Dedifferentiated amniotic fluid mesenchymal stem cell (primary cell): ENCODE data around the gene GNAS.
"Not testable (repeated sequence)": the region's sequence is repeated elsewhere in the genome, so short reads cannot be mapped to it uniquely, and the experiment has no call there.

Source experiments
- DNase-seq: peaks from one replicate; pipeline ENCODE4 v3.0.0-alpha.2; 2016; ENCODE audit errors: extremely low spot score

Gene GNAS

GRCh38 chr20:58927490-58928061 lies 75.1 kb downstream of the GNAS start:
- DNase-seq: no peak

GRCh38 chr20:58930496-58930895 lies 78.0 kb downstream of the GNAS start:
- DNase-seq: no peak

- no peak for DNase-seq
Measured at GRCh38 chr20:58932170-58932569, 79.7 kb downstream of the GNAS start.

GRCh38 chr20:58938078-58938477 lies 85.6 kb downstream of the GNAS start:
- no peak for DNase-seq

- no peak for DNase-seq
Measured at GRCh38 chr20:58938541-58938940, 86.0 kb downstream of the GNAS start.

GRCh38 chr20:58941471-58941870 lies 89.0 kb downstream of the GNAS start:
- DNase-seq: no peak

GRCh38 chr20:58942549-58942948 lies 90.0 kb downstream of the GNAS start:
- no peak for DNase-seq

GRCh38 chr20:58944610-58945009 lies 92.1 kb downstream of the GNAS start:
- DNase-seq: no peak

GRCh38 chr20:58945965-58946631 lies 93.6 kb downstream of the GNAS start:
- DNase-seq: no peak

GRCh38 chr20:58947797-58948388 lies 95.4 kb downstream of the GNAS start:
- not testable (repeated sequence) for DNase-seq

GRCh38 chr20:58950603-58951002 lies 98.1 kb downstream of the GNAS start:
- DNase-seq: no peak

- no peak for DNase-seq
Measured at GRCh38 chr20:58953050-58953449, 100.5 kb downstream of the GNAS start.

GRCh38 chr20:58956078-58956477 lies 103.6 kb downstream of the GNAS start:
- DNase-seq: no peak

- no peak for DNase-seq
Measured at GRCh38 chr20:58959652-58960051, 107.1 kb downstream of the GNAS start.
